Left ventricle myocardium inferior (tissue), 1 donor: Measurements from ENCODE around the gene MORC4. TPM values are rescaled to one million over a fixed set of nuclear protein-coding genes. Genes with fewer than 3 reads are reported as not detected.

Experiments used
- DNase-seq: peaks from one replicate; pipeline ENCODE4 v3.0.0-alpha.2; 2020
- H3K27ac ChIP-seq: fragments of 200-600 bp; replicated peaks from 2 replicates; pipeline ENCODE4 v1.8.0; 2021
- H3K27me3 ChIP-seq: fragments of 200-600 bp; 2 replicates; pipeline ENCODE4 v1.8.0; 2021; ENCODE audit warnings: low read depth
- H3K36me3 ChIP-seq: fragments of 200-600 bp; 2 replicates; pipeline ENCODE4 v1.8.0; 2021
- H3K4me1 ChIP-seq: fragments of 200-600 bp; 2 replicates; pipeline ENCODE4 v1.8.0; 2021
- H3K4me3 ChIP-seq: fragments of 200-600 bp; 2 replicates; pipeline ENCODE4 v1.8.0; 2021; ENCODE audit warnings: mild to moderate bottlenecking, moderate library complexity
- H3K9me3 ChIP-seq: fragments of 200-600 bp; replicated peaks from 2 replicates; pipeline ENCODE4 v1.8.0; 2021
- CTCF ChIP-seq: fragments of 200-600 bp; IDR thresholded peaks from 2 replicates; pipeline ENCODE4 v1.8.0; 2021; ENCODE audit warnings: antibody characterized with exemption, mild to moderate bottlenecking, borderline replicate concordance
- intact Hi-C: fragments of 100-400 bp; cut with micrococcal nuclease; formaldehyde crosslinking; loops from one replicate; pipeline ENCODE4 v1.11.0; 2022
- long read RNA-seq: library from polyadenylated mRNA; unstranded; transcript quantifications from one replicate; pipeline ENCODE4 v2.0.0, GENCODE V29; 2021
- total RNA-seq: library from RNA; stranded (reverse); fragmentation: NEBNext Ultra II Directional; extraction: Animal tissue kit (Norgen Biotek cat#: 25700); gene quantifications from one replicate; pipeline ENCODE4 v1.2.1, GENCODE V29; 2021
- donor health status: DM: no; HTN: yes; CAD: no; lungs with severe emphysema.

MORC4 gene
- total RNA-seq, result 2.6 TPM
- long read RNA-seq, partial matches to known transcripts, result 3 of 7 reads
- long read RNA-seq, other reads (novel, unspliced or antisense), result 1 of 7 reads

- no peak for TF ChIP-seq CTCF
- no peaks in the 10 kb centered on the region for H3K9me3 ChIP-seq
- intact Hi-C loops, result no loop called here
Observed at GRCh38 chrX:107000013-107000515, at the start of gene MORC4. Gene MORC4, minus strand, starts transcription at chrX:107000212. Its CDS starts 243 bp downstream, at chrX:106999969.

DNA sequence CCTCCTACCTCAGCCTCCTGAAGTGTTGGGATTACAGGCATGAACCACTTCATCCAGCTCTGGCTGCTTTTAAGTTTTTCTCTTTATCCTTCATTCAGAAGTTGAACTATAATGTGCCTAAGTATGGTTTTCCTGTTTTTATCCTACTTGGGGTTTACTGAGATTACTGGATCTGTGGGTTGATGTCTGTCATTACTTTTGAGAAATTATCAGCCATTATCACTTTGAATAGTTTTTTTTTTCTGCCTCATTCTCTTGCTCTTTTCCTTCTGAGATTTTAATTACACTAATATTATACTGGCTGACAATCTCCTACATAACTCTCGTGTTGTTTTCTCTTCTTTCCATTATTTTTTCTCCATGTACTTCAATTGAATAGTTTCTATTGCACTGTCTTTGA is 47.6 kb upstream of the MORC4 start:
- Histone ChIP-seq H3K27me3 (no peaks in the 10 kb centered on the region), H3K4me1 (no peaks in the 10 kb centered on the region), H3K4me3 (no peak overlapping the region), H3K36me3 (no peaks in the 10 kb centered on the region), H3K27ac (no peak overlapping the region), H3K9me3 (no peaks in the 10 kb centered on the region)
- TF ChIP-seq CTCF, result no peak
- intact Hi-C loops, result no loop called here
- no peak for DNase-seq

More at GRCh38 chrX:107000013-107000515, at the start of gene MORC4:
- Histone ChIP-seq H3K4me1 (peaks cover 5% of the 10 kb centered on the region), H3K27ac (peak within 1 kb of the TSS; percentile 63), H3K4me3 (peak within 1 kb of the TSS; percentile 73), H3K36me3 (no peaks in the 10 kb centered on the region), H3K27me3 (no peaks in the 10 kb centered on the region)
- peak; percentile 78 for DNase-seq

DNA sequence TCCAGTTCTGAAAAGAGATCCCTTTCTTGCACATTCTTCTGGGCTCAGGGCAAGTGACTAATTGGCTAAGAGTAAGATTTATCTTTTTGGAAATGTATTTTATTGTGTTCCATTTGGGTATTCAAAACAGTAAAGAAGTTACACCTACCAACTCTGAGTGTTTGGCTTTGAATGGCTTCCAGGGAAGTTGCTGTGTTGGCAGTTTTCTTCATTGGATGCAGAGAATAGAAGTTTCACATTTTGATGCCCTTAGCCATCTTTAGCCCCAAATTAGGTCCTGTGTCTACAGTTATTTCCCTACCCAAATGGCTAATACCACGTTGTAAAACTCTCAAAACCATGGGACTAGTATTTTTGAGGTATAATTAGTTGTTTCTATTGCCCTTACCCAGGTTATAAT is 29.7 kb upstream of the MORC4 start:
- DNase-seq, result no peak
- intact Hi-C loops, result no loop called here
- no peak for TF ChIP-seq CTCF

GRCh38 chrX:107025545-107025944 is 25.5 kb upstream of the MORC4 start:
- H3K27me3 ChIP-seq, result no peaks in the 10 kb centered on the region
- H3K27ac ChIP-seq, result no peak overlapping the region
- intact Hi-C loops, result no loop called here
- peak; percentile 59 for TF ChIP-seq CTCF
- H3K4me1 ChIP-seq, result no peaks in the 10 kb centered on the region
- no peaks in the 10 kb centered on the region for H3K36me3 ChIP-seq
- H3K9me3 ChIP-seq, result no peaks in the 10 kb centered on the region
- no peak for DNase-seq
- H3K4me3 ChIP-seq, result no peak overlapping the region

More for the DNA sequence above, 29.7 kb upstream of the MORC4 start:
- Histone ChIP-seq H3K27ac (no peak overlapping the region), H3K9me3 (no peaks in the 10 kb centered on the region), H3K36me3 (no peaks in the 10 kb centered on the region), H3K27me3 (no peaks in the 10 kb centered on the region), H3K4me3 (no peak overlapping the region), H3K4me1 (no peaks in the 10 kb centered on the region)

GRCh38 chrX:107014936-107015335 is 14.9 kb upstream of the MORC4 start:
- H3K27ac ChIP-seq, result no peak overlapping the region
- H3K9me3 ChIP-seq, result no peaks in the 10 kb centered on the region
- no peaks in the 10 kb centered on the region for H3K27me3 ChIP-seq
- no peak for DNase-seq
- TF ChIP-seq CTCF, result no peak
- intact Hi-C loops, result no loop called here
- H3K4me1 ChIP-seq, result no peaks in the 10 kb centered on the region
- no peak overlapping the region for H3K4me3 ChIP-seq
- no peaks in the 10 kb centered on the region for H3K36me3 ChIP-seq
